Lower leg skin (tissue), 3 donors: ENCODE results near the gene NEURL1B.

Source experiments
- CTCF ChIP-seq, 3 donors: fragments of 450-650 bp; IDR thresholded peaks; one replicate each; pipeline ENCODE4 v1.5.1; 2016; ENCODE audit warnings: antibody characterized with exemption in 3 of 3, mild to moderate bottlenecking in 3 of 3, moderate library complexity in 2 of 3
- POLR2A ChIP-seq, 2 donors: fragments of 450-650 bp; IDR thresholded peaks; one replicate each; pipeline ENCODE4 v1.6.1; 2016 to 2017; ENCODE audit warnings: antibody characterized with exemption in 2 of 2, mild to moderate bottlenecking in 1 of 2, moderate library complexity in 1 of 2

DNA sequence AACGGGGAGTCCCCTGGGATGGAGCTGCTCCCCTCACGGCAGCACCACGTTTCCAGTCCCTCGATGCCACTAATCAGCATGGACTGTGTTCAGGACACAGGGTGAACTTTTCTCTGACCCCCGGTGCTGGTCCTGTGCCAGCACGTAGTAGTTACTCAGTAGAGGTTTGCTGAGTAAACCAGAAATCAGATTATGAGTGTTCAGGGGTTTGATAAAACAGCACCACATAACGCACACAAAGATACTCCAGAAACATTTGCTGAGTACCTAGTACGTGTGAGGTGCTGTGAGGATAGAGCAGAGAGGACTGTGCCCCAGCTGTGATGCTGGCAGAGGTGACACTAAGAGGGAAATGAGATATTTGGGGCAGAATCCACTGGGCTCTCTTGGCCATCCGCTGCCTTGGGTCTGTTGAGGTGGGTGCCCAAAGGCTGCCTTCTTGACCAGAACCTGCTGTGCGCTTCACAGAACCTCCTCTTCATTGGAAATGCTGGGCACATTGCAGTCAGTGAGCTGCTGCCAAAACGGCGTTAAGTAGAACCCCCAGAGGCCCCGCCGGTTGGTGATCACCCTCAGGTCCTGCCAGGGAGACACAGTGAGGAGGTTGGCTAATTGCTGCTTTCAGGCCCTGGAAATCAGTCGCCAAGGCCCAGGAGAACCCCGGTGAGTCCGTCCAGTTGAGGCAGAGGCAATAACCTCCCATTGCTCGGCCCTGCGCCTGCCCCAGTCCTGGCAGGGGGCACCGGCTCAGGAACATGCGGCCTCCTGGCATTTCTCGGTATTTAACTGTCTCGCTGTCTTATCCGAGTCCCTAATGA lies 49.4 kb downstream of the NEURL1B start:
- TF ChIP-seq CTCF (IDR thresholded peaks at IDR 0.05) (no peak), POLR2A (IDR thresholded peaks at IDR 0.05) (no peak)
